Measurements from ENCODE around the gene TSG101.
A peak's percentile ranks its signal among the peaks of the same experiment; 100 is the strongest.

The TSG101 gene, protein sequence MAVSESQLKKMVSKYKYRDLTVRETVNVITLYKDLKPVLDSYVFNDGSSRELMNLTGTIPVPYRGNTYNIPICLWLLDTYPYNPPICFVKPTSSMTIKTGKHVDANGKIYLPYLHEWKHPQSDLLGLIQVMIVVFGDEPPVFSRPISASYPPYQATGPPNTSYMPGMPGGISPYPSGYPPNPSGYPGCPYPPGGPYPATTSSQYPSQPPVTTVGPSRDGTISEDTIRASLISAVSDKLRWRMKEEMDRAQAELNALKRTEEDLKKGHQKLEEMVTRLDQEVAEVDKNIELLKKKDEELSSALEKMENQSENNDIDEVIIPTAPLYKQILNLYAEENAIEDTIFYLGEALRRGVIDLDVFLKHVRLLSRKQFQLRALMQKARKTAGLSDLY

DNA sequence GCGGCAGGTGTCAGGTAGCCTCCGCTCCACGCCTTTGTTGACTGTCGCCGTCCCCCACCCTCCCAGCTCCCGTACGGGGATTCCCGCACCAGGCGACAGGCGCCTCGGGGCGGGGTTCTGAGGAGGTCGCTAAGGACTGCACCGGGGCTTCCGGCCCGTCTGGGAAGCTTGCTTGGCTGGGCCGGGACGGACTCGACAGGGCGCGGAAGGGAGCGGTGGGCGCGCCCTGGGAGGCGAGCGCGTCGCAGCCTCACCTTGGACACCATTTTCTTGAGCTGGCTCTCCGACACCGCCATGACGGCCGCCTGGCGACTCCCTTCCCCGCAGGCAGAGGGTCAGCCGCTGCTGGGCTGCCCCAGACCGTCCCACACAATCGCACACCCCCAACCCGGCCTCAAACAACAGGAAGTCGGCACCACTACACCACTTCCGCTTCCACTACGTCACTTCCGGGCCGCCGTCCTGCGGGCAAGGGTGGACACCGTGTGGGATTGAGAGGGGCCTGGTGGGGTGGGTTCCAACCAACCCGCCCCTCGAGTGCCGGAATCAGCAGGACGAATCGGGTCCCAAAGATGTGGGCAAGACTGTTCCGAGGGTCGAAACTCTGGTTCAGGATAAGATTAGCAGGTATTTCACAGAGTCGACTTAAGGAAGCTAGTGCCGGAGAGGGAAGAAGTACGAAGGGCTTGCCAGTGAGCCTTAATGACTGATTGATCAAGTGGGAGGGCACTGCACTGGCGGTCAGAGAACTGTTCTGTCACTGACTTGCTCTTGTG is at the start of gene TSG101:
Gene TSG101, minus strand, starts transcription at position 422 of the 776 bp plus-strand sequence. Its CDS starts 126 bp downstream, at position 296.
- DNase-seq = peak; percentile 69

DNA sequence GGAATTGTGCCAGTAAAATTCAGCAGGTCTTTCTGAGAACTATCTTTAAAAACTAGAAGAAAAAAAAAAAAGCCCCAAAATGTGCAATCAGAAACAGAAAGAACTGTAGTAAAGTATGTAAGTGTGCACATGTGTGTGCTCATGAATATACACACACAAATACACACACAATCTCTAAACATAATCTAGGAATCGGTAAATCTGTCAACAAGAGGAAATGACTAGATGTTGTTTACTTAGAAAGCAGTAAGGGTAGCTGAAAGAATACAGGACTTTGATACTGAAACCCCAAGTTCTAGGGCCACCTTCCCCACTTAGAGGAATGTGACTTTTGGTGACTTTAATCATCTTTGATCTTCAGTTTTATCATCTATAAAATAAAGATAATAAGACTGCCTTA is 48.6 kb upstream of the TSG101 start:
- DNase-seq = no peak

DNA sequence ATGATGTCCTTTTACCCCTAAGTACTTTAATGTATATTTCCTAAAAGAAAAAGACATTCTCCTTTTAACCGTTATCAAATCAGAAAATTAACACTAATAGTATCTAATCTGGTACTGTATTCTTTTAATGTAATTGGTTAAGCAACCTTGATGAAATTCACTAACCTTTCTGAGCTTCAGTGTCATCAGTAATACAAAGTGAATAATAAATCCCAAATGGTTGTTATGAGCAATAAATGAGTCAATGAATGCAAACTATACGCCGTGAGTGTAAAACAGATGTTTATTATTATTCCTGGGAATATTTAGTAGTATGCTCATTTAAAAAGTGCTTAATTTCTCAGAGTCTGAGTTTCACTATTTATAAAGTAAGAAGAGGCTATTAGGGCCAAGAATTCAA is 40.3 kb upstream of the TSG101 start:
- no peak for DNase-seq

DNA sequence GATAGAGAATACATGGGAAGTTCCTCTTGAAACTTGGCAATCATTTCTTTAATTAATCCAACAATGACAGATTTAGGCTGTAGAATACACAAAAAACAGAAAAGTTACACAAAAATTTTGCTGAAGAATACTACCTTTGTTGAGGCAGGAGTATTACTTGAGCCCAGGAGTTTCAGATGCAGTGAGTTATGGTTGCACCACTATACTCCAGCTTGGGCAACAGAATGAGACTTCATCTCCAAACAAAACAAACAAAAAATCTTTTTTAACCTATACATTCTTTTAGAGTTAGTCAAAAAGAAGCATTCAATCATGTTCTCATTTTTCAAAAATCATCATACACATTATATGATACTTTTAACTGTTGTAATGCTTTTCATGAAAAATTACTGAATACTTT is 39.7 kb upstream of the TSG101 start:
- no peak for DNase-seq

DNA sequence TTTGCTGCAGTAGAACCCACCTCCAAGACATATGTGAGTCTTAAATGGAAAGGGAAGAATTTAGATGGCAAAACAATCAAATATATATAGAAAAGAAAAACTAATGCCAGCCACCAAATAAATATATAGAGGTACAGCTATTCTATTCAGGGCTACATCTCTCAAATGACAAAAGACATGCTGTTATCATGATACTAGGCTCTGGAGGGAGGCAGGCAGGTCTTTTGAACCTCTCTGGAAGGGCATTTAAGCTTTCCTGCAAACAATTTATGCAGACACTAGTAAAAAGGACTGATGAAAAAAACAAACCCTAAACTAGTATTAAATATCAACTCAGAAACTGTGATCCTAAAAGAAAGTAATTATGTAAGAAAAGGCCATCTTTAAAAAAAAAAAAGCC is 37.4 kb upstream of the TSG101 start:
- DNase-seq = no peak

DNA sequence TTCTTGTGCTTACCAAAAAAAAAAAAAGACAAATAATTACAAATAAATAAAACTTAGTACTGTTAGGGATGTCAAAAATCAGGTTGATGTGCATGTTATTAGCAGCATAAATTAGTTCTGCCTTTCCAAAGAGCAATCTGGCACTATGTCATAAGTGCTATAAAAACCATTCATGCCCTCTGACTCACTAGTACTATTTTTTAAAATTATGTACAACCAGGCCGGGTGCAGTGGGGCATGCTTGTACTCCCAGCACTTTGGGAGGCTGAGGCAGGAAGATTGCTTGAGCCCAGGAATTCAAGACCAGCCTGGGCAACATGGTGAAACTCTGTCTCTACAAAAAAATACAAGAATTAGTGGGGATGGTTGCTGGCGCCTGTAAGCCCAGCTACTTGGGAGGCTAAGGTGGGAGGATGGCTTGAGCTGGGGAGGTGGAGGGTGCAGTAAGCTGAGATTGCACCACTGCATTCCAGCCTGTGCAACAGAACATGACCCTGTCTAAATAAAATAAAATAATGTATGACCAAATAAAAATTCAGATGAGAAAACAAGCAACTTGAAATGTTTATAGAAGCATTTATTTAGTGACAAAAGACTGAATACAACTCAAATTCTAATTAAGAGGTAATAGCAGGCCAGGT is 36.5 kb upstream of the TSG101 start:
- DNase-seq = no peak

DNA sequence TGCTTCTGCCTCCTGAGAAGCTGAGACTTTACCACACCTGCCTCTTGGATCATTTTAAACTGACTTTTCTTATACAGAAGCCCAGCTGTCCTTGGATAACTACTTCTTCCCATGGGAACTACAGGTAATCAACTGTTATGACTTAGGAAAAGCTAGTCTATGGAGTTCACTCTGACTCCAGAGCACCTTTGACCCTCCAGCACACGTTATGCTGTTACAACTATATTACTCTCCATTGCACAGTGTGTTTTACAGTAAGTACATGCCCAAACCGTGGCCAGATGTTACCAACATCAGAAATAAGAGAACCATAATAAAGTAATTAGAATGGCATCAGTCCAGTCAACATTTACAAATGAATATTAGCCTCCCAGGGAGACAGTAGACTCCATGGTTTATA is 21.3 kb upstream of the TSG101 start:
- no peak for DNase-seq

DNA sequence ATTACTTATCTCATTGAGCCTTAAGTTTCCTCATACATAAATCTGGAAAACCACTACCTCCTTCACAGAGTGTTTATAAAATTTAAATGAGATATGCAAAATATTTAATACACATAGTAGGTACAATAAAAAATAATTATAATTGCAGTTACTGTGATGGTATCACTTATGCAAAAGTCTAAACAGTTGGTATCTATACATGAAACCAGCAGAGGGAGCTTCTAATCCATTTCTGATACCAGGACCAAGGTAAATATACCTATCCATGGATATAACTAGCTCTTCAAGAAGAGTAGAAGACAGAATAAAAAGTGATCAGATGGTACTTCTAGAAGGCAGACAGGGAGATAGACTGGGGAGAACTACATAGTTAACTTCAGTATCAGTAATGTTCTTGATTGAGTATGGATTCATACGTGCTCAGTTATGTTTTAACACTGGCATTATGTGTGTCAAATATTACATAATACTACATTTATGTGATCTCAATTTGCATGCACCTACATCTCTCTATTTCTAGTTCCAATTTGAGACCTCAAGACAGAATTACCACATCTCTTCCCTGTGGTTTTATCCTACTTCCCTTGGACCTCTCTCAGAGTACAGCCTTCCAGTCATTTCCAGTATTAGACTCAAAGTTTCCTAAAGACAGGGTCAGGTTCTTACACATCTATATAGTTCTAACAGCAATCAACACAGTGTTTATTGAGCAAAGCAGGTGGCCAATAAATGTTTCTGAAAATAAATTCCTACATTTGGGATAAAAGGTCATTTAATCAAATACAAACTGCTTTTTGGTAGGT is 13.7 kb upstream of the TSG101 start:
- no peak for DNase-seq

DNA sequence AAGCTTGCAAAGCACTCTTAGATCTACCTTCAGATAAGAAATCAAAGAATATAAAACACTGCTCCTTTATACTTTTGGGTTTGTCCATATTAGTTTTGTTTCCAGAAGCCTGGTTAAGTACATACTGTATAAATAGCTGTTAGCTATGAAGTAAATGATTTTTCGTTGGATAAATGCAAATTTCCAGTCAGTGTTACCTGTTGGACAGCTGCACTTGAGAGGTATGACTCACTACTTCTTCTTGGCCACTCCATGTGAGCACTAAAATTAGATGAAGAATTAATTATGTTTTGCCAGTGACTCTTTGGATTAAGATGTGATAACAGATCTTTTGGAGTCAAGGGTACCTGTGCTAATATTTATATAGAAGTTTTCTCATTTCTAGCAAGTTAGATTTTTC is 9.5 kb upstream of the TSG101 start:
- DNase-seq = no peak

DNA sequence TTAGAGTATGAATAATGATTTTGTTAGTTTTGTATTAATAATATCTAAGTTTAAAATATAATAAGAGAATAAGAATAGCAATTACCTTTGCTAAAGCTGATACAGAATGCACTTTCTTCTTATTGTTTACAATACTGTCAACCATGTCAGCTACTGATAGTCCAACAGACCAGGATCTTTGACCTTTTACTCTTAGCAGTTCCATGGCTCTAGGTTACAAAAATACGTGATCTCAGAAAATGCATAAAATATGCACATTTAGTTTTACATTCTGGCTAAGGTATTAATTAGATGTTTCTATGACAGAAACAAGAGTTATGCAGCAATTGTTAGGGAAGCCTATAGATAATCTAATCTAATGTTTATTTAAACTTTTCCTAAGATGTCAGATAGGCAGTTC is 7.5 kb upstream of the TSG101 start:
- no peak for DNase-seq

DNA sequence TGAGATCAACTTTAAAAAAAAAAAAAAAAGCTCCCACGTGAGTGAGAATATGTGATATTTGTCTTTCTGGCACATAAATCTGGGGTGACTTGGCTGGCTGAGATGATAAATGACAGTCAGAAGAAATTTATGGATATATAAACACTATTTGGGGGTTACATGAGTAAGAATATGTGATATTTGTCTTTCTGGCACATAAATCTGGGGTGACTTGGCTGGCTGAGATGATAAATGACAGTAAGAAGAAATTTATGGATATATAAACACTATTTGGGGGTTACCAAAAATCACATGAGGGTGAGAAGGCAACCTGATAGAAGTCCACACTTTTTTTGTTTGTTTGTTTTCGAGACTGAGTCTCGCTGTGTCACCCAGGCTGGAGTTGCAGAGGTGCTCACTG is 6.6 kb upstream of the TSG101 start:
- DNase-seq = no peak

DNA sequence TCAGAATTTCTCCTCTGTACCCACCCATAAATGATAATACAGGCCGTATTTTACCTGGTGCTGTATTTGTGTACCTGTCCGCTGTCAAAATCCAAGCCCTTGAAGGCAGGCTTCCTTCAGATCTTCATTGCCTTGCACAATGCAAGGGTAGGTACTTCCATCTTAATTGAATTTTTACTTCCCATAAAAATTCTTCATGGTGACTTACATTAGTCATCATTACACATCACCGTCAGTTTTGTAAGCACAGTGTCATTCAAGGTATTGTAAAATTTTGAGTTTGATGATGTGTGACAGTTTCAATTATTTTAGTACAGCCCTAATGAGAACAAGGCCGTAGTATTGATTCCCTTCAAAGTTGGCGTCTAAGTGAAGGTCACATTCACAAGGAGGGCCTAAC is 770 bp upstream of the TSG101 start:
- no peak for DNase-seq

DNA sequence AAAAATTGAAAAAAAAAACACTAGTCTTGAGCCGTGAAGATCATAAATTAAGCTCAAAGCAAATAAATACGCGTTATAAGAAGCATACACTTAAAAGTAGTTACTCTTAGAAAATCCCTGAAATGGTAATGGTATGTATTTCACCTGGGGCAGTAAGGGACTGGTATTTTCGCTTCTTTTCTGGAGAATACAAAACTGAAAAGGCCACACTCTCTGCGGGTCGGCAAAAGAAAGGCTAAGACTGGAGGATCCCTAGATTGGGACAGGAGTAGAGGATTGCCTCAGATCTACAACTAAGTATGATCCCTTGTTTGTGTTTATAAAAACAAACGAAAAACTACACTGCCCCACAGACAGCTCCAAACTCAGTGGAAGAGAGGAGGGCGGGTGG is 617 bp downstream of the TSG101 start:
- no peak for DNase-seq

DNA sequence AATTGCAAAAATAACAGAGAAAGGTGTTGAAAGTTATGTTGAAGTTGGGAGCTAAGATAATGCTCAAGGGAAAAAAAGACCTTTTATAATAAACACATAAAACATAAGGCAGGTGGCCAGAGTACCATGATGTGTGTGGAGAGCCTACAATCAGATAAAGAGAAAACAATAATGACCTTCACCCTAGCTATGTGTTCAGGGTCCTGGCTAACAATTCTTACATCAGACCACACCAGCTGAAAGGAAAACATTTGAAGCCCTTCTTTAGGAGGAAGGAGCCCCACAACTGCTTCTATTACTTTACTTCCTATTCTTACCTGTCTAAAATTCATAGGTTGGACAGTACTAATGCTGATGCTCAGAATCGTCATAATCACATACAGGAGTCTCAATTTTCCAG is 2.5 kb downstream of the TSG101 start:
- no peak for DNase-seq

DNA sequence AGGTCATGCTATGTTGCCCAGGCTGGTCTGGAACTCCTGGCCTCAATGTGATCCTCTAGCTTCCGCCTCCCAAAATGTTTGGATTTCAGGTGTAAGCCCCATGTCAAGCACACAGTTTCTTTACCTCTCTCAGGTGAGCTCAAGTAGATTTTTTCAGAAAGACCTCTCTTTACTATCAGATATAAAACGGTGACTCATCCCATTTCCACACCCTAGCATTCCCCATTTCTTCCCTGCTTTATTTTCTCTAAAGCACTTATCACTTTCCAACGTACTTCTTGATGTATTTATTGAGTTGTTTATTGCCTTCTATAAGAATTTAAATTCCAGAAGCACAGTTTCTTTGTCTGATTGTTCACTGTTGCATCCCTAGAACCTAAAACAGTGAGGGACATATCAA is 3.7 kb downstream of the TSG101 start:
- no peak for DNase-seq

DNA sequence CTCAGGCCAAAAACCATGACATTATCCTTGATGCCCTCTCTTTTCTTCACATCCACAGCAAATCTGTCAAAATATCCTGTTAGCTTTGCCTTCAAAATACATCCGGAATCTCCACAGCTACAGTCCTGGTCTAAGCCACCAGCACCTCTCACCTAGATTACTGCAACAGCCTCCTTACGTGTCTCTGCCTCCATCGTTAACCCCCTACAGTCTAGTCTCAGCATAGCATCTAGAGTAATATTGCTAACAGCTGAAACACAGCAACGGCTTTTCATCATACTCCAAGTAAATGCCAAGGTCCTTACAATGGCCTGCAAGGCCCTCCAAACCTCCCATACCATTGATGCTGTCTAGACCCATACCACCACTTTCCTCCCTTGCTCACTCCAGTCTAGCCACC is 4.4 kb downstream of the TSG101 start:
- no peak for DNase-seq

DNA sequence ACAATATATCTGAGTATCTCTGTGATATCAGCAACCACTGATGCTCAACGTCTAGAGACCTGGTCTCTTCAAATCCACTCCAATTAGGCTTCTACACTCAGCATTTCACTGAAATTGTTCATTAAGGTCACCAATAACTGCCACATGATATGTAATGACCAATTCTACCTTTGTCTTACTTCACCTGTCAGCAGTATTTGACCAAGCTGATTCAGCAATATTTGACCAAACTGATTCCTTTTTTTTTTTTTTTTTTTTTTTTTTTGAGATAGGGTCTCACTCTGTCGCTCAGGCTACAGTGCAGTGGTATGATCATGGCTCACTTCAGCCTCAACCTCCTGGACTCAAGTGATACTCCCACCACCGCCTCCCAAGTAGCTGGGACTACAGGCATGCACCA is 5.6 kb downstream of the TSG101 start:
- no peak for DNase-seq

DNA sequence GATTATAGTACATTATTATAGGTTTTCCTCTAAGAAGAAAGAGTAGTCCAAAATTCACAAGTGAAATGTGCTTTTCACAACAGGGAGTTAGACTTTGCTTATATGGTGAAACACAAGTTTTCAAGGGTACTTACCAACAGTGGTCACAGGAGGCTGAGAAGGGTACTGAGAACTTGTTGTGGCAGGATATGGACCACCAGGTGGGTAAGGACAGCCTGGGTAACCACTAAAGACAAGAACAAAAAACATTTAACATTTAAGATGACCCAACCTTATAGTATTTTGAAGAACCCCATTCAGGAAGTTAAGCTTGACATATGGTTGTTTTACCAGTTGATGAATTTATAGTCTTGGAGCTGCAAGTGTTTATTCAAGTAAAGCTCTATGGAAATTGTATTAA is 24.4 kb downstream of the TSG101 start:
- no peak for DNase-seq

DNA sequence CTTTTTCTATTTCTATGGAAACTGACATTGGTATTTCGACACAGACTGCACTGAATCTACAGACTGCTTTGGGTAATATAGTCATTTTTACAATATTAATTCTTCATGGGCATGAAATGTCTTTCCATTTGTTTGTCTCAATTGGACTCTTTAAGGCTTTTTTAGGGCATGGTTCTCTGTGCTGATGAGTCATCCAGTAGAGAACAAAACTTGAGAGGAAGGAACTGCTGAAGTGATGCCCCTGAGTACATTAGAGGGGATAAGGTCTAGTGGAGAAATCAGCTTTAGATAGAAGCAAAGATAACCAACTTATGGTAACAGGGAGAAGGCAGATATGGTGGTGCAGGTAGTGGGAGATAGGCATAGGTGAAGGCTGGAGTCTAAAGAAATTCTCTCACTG is 25.1 kb downstream of the TSG101 start:
- no peak for DNase-seq

DNA sequence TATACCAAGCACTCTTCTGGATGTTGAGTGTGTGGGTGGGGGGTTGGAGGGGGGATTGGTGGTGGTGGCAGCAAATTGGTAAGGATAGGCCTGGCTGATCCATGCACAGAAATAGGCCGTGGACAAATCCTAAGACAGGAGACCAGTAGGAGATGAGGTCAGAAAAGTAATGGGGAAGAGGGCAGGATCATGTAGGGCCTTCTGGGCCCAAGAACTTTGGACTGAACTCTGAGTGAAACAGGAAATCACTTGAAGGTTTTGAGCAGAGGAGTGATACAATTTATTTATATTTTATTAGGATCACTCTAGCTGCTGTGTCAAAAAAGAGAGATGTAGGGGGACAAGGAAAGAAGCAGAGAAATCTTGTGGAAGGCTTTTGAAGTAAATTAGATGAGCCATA is 28.7 kb downstream of the TSG101 start:
- no peak for DNase-seq

DNA sequence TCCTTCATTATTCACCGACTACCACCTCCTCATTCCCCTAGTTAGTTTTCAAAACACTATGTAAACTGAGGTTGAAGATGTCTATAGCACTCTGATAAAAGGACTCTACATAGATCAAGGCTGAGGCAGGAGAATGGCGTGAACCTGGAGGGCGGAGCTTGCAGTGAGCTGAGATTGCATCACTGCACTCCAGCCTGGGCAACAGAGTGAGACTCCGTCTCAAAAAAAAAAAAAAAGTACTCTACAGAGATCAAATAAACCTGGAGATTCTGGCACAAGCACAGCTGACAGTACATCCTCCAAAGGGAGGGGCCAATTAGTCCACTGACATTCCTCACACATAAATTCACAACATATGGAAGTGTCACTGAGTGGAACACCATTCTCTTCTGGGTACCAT is 31.0 kb downstream of the TSG101 start:
- DNase-seq = no peak

DNA sequence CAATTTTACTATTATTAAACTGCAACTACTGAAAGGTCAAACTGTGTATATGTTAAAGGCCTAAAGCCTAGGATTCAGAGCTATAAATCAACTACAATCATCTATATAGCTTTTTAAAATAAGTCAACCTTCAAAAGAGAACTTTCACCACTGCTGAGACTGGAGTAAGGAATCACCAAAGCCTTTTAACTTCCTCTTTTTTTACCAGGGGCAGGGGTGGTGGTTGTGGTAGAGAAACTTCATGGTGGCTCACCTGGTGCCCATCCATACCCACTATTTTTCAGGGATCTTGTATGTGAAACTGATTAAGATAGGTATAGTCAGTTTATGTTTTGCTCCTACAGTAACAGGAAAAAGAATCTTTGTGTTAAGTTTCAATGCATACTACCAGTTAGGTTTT is 31.5 kb downstream of the TSG101 start:
- DNase-seq = no peak

DNA sequence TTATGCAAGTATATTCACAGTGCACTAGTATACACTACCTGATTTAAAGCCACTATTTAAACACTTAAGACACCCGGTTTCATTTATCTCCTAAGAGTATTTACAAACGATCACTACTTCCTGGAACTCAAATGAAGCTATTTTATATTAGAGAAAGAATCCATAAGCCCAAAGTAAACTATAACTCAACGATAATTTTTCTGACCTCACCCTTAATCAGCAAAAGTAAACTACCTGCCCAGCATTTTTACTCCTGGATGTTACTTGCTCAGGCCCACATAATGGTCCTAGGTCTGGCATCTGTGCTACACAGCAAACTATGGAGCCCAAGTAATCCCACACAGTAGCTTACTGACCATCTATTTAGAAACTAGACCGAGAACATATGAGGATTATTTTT is 33.4 kb downstream of the TSG101 start:
- DNase-seq = no peak

Data from NCI-H187 treated with DMSO at 0.1 percent for 48 hours (cell line).